GM12892 (cell line): Measurements from ENCODE around the gene RPTOR.

Experiments
- POLR2A ChIP-seq: IDR thresholded peaks from 2 replicates; pipeline ENCODE4 v1.6.1; 2011; ENCODE audit warnings: low read depth, low read length, control low read depth
- POLR2AphosphoS5 ChIP-seq: IDR thresholded peaks from 2 replicates; pipeline ENCODE4 v1.6.1; 2011; ENCODE audit warnings: low read depth, low read length, control low read depth
- TAF1 ChIP-seq: IDR thresholded peaks from 2 replicates; pipeline ENCODE4 v1.6.1; 2011; ENCODE audit warnings: low read depth, mild to moderate bottlenecking, control low read depth, low read length, borderline replicate concordance

- TF ChIP-seq POLR2A (no peak), TAF1 (no peak), POLR2AphosphoS5 (no peak)
Measured at GRCh38 chr17:80998118-80998747, 453.6 kb downstream of the RPTOR start.
